ENCODE results near the gene SETD1A. TPM values are rescaled to one million over a fixed set of nuclear protein-coding genes. Genes with fewer than 3 reads are reported as not detected.

The SETD1A gene
- total RNA-seq, 1 donor from 2014 or later, result 18.0 TPM

DNA sequence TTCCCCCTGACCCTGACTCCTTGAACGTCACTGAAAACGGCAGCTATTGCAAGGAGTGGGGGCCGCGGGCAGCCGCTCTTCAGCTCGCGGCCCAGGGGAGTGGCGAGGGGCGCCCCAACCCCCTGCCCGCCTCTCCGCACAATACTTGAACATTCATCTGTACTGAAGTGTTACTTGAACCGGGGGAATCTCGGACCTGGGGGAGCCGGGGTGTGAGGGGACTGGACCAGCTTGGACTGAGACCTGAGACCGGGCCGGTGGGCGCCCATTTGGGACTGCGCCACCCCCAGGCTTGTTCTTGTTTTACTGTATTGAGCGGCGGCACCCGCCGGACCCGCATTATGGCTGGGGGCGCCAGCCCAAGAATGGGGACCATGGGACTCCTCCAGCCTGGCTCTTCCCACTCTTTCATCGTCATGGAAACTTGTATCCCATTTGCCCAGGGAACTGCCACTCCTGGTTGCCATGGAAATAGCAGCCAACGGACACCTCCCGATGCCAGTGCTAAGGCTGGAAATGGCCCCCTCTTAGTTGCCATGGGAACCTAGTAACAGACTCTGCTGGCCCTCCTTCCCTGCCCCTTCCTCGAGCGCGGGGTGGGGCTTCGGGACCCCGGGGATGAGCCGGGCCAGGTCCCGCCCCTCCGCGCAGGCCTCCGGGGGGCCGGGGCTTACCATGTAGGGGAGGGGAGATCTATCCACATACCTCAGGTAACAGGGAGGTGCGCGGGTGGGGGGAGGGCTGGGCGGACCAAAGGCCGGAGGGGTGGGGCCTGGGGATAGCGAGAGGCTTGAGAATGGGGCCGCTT is 9.5 kb upstream of the SETD1A start:
- no peak for TF ChIP-seq CTCF (IDR thresholded peaks at IDR 0.05)
- Mint-ChIP-seq H3K4me3 (ENCODE audit: unreplicated experiment) (peak overlapping the region; percentile 86), H3K36me3 (ENCODE audit: low read depth) (peaks cover 5% of the 10 kb centered on the region), H3K27ac (ENCODE audit: unreplicated experiment) (peak overlapping the region; percentile 85), H3K27me3 (ENCODE audit: low read depth) (no peaks in the 10 kb centered on the region), H3K9me3 (ENCODE audit: low read depth) (no peaks in the 10 kb centered on the region), H3K4me1 (ENCODE audit: low read depth) (peaks cover 30% of the 10 kb centered on the region)
- peak; percentile 95 for DNase-seq (ENCODE audit: low spot score)

GRCh38 chr16:30948667-30949649 is 8.6 kb upstream of the SETD1A start, which contains the start of gene ORAI3:
Gene ORAI3, plus strand, starts transcription at chr16:30949068. Its CDS starts 222 bp downstream, at chr16:30949290.
- no peaks in the 10 kb centered on the region for H3K27me3 Mint-ChIP-seq (ENCODE audit: low read depth)

GRCh38 chr16:30949650-30950515 is 7.7 kb upstream of the SETD1A start:
- H3K27ac Mint-ChIP-seq (ENCODE audit: unreplicated experiment), result peak overlapping the region; percentile 79
- no peaks in the 10 kb centered on the region for H3K9me3 Mint-ChIP-seq (ENCODE audit: low read depth)

More at GRCh38 chr16:30948667-30949649, 8.6 kb upstream of the SETD1A start, which contains the start of gene ORAI3:
- TF ChIP-seq CTCF (IDR thresholded peaks at IDR 0.05), result no peak
- Mint-ChIP-seq H3K36me3 (ENCODE audit: low read depth) (peaks cover 2% of the 10 kb centered on the region), H3K9me3 (ENCODE audit: low read depth) (no peaks in the 10 kb centered on the region), H3K4me3 (ENCODE audit: unreplicated experiment) (peak within 1 kb of the TSS; percentile 86), H3K27ac (ENCODE audit: unreplicated experiment) (peak within 1 kb of the TSS; percentile 85), H3K4me1 (ENCODE audit: low read depth) (peaks cover 38% of the 10 kb centered on the region)
- peak; percentile 92 for DNase-seq (ENCODE audit: low spot score)

DNA sequence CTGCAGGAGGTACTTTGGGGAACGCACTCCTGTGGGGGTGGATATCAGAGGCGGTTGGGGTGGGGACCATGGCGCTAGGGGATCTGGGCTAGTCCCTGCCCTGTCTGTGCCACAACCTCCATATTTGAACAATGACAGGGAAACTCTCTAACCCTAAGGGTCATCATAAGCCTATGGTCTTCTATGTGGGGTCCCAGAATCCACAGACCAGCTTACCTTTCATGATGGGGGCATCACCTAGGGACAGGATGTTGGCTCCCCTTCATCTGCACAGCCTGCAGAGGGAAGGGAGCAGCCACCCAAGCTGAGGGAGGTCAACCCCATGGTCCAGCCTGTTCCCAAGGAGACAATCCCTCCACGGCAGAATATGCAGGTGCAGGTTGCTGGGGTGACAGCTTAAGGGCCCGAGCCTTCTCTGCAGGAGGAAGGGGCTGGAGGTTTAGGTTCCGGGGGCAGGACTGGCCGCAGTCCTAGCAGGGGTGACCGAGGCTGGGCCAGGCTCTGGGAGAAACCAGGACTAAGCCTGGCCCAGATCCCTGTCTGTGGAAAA is 7.0 kb upstream of the SETD1A start:
- Mint-ChIP-seq H3K4me1 (ENCODE audit: low read depth) (peaks cover 39% of the 10 kb centered on the region), H3K9me3 (ENCODE audit: low read depth) (no peaks in the 10 kb centered on the region), H3K27me3 (ENCODE audit: low read depth) (no peaks in the 10 kb centered on the region), H3K27ac (ENCODE audit: unreplicated experiment) (peak overlapping the region; percentile 79), H3K36me3 (ENCODE audit: low read depth) (peaks cover 2% of the 10 kb centered on the region), H3K4me3 (ENCODE audit: unreplicated experiment) (peak overlapping the region; percentile 86)
- no peak for TF ChIP-seq CTCF (IDR thresholded peaks at IDR 0.05)
- no peak for DNase-seq (ENCODE audit: low spot score)

More at GRCh38 chr16:30949650-30950515, 7.7 kb upstream of the SETD1A start:
- Mint-ChIP-seq H3K27me3 (ENCODE audit: low read depth) (no peaks in the 10 kb centered on the region), H3K4me1 (ENCODE audit: low read depth) (peaks cover 39% of the 10 kb centered on the region), H3K4me3 (ENCODE audit: unreplicated experiment) (peak overlapping the region; percentile 86), H3K36me3 (ENCODE audit: low read depth) (peaks cover 2% of the 10 kb centered on the region)
- DNase-seq (ENCODE audit: low spot score), result no peak
- no peak for TF ChIP-seq CTCF (IDR thresholded peaks at IDR 0.05)
